ENCODE measurements around the gene ESYT3.
"Not testable (repeated sequence)": the region's sequence is repeated elsewhere in the genome, so short reads cannot be mapped to it uniquely, and the experiment has no call there.

The ESYT3 gene

DNA sequence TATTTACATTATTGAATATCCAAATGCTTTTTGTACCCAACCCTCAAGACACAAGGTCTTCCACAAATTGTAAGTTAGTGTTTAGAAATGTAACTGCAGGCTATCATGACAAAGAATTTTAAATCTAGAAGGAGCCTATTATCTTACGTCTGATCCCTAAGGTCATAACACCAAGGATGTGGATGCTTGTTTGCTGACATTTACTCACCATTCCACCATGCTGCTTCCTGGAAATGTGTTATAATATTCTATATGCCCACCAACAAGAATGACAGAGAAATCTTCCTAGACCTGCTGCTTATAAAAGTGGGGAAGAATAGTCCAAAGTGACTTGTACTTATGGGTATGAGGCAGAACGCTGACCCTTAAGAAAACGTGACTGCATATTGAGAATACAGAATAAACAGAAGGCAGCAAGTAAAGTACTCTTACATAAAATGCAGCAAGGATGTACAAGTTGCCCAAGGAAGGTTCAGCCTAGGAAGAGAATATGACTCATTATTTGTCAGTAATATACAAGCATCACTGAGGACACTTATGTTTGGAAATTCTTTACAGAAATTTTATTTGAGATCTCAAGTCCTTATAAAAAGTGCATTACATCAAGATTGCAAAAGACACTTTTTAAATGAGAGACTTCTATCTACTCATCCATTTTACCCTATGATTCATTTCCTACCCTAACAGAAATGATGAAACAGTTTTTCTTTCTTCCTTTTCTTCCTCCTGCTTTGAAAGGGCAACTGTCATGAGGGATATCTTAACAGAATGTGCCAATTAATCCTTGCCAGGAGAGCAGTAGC lies 59.6 kb downstream of the ESYT3 start:
- DNase-seq (ENCODE audit: low read depth), result no peak

DNA sequence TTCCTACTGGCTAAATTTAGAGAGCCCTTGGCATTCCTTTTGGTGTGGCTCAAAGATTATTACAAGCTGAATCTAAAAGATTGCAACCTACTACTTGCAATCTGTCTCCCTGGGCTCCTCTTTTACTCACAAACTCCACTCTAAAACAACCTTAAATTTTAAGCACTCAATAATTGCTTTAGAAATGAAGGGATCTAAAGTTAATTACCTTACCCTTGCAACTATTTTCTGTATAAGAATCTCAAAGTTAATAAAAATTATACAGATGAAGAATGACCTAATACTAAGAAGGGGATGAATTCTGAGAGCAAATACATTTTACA lies 60.2 kb downstream of the ESYT3 start:
- DNase-seq (ENCODE audit: low read depth), result no peak

DNA sequence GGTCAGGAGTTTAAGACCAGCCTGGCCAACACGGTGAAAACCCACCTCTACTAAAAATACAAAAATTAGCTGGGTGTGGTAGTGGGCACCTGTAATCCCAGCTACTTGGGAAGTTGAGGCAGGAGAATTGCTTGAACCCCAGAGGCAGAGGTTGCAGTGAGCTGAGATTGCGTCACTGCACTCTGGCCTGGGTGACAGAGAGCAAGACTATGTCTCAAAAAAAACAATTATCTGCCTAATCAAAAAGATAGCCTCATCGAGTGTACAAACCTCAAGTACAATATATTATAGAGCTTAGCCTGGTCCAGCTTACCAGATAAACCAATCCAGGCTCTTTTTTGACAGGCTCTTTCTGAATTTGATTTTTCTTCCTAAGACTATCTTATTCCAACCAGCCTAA lies 61.2 kb downstream of the ESYT3 start:
- DNase-seq (ENCODE audit: low read depth), result not testable (repeated sequence)

DNA sequence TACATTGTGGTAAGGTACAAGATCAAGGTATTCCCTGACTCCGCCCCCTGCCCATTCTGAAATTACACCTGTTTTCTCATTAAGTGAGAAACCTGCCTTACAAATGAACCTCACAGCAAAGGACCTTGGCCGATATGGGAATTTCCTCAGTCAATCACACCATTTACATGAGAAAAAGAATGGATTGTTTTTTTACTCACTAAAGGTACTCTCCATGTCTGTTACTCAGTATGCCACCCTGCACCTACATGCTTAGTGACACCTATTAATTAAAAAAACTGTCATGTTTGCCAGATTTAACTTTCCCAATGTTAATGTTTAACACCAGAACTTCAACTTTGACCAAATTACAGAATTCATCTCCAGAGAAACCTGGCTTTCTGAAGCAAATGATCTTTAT lies 62.0 kb downstream of the ESYT3 start:
- DNase-seq (ENCODE audit: low read depth), result no peak

DNA sequence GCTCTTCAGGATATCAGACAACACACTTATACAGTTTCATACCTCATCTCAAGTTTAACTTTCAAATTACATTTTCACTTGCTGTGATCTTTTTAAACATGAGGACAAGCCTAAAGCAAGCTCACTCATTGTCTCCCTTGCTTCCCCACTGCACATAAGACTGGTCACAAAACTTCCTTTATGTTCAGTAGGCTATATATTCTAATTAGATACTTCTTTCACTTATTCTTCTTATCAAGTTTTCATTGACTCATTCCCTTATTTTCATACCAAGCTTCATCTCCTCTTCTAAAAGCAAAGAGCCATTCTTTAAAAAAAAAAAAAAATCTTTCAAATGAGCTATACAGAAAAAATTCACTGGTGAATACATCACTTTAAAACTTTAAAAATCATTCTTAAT lies 62.6 kb downstream of the ESYT3 start:
- DNase-seq (ENCODE audit: low read depth), result no peak

DNA sequence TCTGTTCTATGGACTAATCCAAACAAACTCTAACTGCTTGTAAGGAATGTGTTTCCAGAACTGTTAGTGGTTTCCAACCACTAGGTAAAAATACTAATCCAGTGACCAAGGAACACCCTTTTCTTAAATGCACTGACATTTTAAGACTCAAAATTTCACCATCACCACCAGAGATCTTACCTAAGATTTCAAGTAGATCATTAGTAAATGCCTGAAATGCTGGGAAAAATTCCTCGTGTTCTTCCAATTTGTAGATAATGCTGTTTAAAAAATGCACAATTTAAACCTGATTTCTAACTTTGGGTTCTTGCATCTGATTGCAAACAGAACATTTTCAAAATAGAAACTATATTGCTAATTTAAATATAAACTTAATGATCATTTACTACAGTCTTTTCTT lies 63.4 kb downstream of the ESYT3 start:
- no peak for DNase-seq (ENCODE audit: low read depth)

DNA sequence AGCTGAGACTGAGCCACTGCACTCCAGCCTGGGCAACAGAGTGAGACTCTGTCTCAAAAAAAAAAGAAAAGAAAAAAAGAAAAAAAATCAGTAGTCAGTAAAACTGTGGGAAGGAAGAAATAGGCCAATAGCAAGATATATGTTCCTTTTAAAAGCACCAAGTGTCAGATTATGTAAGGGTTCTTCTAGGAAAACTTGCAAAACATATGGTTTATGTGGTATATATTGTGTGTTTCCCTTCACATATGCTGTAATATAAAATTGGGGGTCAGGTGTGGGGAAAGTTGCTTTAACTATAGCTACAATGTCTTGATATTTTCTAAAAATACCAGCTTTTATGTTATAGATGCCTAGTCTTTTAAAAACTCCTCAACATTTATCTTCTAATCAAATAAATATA lies 64.6 kb downstream of the ESYT3 start:
- DNase-seq (ENCODE audit: low read depth), result no peak

DNA sequence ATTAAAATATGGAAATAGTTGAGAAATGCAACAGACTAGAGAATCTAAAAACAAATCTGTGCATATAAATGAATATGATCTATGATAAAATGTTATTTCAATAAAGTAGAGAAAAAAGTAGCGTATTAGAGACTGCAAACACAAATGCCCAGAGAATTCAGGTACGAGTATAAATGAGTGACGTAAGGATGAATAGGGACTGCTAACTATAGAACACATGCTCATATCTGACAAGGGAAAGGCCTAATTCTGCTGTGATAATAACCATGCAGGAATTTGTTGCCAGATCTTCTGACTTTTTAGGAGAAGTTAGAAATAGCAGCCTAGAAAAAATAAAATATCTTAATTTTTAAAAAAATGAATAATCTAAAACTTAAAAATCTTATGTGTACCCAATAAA lies 73.1 kb downstream of the ESYT3 start:
- no peak for DNase-seq (ENCODE audit: low read depth)

DNA sequence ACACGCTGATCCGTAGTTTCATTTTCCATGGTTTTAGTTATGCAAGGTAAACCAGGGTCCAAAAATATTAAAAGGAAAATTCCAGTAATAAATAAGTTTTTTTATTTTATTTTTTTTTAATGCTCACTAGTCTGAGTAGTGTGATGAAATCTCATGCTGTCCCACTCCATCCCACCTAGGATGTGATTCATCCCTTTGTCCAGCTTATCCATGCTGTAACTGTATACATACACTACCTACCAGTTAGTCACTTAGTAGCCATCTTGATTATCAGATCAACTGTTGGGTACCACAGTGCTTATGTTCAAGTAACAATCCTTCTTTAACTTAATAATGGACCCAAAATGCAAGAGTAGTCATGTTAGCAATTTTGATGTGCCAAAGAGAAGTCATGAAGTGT lies 75.2 kb downstream of the ESYT3 start:
- DNase-seq (ENCODE audit: low read depth), result no peak

DNA sequence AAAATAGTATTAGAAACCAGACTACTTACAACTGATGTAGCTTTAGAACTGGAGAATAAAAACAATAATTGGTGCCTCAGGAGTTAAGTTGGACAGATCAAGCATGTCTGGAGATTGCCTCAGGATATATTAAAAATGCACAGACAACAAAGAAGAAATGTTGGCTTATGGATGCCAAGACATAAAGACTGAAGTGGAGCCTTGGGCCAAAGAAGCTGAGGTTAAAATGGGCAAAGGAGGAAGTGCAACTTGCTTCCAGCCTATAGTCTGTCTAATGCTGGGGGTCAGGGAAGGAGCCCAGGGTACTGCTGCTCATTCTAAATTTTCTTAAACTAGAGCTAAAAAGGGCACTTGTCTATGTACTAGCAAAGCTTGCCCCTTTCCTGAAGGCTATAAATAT lies 77.5 kb downstream of the ESYT3 start:
- no peak for DNase-seq (ENCODE audit: low read depth)

DNA sequence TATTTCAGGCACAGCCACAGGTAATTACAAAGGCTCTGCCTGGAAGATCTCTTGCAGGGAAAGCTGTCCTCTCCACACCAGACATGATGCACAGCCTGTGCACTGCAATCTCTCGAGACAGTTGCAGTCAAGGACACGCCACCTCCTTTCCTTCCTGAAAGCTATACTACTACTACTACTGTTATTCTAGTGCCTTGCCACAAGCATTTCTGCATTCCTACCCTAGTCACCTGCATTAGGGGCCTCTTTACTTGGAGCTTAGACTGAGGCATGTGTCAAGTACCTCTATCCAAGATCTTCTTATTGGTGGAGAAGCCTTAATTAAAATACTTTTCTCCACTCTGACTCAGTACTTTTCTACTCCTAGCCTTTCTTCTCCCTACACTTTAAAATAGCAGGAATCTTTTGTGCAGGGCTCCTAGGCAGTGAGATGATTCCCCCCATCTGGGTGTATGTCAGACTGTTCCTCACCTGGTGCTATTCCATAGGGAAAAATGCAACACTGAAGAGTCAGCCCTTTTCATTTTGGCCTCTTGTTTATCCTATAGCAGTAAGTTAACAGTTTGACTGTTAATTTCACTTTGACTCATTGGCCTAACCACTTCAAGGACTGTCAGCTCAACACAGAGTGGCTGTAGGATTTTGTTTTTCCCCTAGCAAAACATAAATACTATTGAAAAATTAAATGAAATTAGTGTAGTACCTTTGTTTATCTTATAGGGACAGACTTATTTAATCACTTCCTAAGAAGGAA lies 78.9 kb downstream of the ESYT3 start:
- no peak for DNase-seq (ENCODE audit: low read depth)

DNA sequence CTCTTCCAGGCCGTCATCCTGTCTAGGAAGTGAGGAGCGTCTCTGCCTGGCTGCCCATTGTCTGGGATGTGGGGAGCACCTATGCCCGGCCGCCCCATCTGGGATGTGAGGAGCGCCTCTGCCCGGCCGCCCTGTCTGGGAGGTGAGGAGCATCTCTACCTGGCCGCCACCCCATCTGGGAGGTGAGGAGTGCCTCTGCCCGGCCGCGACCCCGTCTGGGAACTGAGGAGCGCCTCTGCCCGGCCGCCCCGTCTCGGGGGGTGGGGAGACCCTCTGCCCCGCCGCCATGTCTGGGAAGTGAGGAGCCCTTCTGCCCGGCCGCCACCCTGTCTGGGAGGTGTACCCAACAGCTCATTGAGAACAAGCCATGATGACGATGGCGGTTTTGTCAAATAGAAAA lies 87.0 kb downstream of the ESYT3 start:
- DNase-seq (ENCODE audit: low read depth), result not testable (repeated sequence)

Data from activated T-helper 9 cell treated with anti-CD3 and anti-CD28 coated beads, Interleukin-2, amount 50 U/mL, for 16 hours (primary cell).